OCI-LY1 (cell line): Measurements from ENCODE around the gene RAVER1.

Source experiments
- CTCF ChIP-seq: fragments of 200-600 bp; sonication (generic), shearing (Covaris generic); IDR thresholded peaks from 2 replicates; pipeline ENCODE4 v1.5.1; 2017; ENCODE audit warnings: mild to moderate bottlenecking, antibody characterized with exemption, low read length, moderate library complexity, mixed read lengths
- EZH2 ChIP-seq: fragments of 200-600 bp; sonication (generic), shearing (Covaris generic); IDR thresholded peaks from 2 replicates; pipeline ENCODE4 v1.8.0; 2017; ENCODE audit warnings: borderline replicate concordance, mixed run types, mild to moderate bottlenecking, antibody characterized with exemption, low read length, moderate library complexity, mixed read lengths

- no peak for TF ChIP-seq CTCF
- no peak for TF ChIP-seq EZH2
Measured at GRCh38 chr19:10317857-10318462, 15.4 kb downstream of the RAVER1 start.
